HG02798 (cell line): ENCODE results near the gene GSTA1.
"Not testable (repeated sequence)": the region's sequence is repeated elsewhere in the genome, so short reads cannot be mapped to it uniquely, and the experiment has no call there.

Experiments used
- ATAC-seq: cut with Tn5 transposase; IDR thresholded peaks from one replicate; pipeline ENCODE4 v1.9.1; 2021; ENCODE audit warnings: mild to moderate bottlenecking; ENCODE audit not compliant: unreplicated experiment, poor library complexity

The GSTA1 gene

GRCh38 chr6:52803668-52804255, at the start of gene GSTA1:
TSS of gene GSTA1 (minus strand) at chr6:52803816. CDS start at chr6:52799267, 4,549 bp downstream.
- not testable (repeated sequence) for ATAC-seq

DNA sequence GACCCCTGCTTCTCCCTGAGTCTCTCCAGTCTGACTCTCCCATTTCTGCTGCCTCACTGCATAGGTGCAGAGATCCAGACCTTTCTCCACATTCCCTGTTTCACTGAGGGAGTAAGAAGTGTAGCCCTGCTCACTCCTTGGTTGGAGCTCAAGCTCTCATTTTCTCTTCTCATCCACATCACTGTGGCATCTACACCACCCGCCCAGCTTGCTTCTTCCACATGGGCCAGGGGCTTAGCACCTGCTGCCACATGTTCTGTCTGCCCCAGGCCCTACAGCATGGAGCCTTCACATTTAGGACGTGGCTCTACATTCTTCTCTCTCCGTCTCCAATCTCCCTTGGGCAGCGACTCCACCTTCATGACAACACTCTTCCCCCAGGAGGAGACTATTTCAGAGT, 45.5 kb upstream of the GSTA1 start:
- no peak for ATAC-seq

DNA sequence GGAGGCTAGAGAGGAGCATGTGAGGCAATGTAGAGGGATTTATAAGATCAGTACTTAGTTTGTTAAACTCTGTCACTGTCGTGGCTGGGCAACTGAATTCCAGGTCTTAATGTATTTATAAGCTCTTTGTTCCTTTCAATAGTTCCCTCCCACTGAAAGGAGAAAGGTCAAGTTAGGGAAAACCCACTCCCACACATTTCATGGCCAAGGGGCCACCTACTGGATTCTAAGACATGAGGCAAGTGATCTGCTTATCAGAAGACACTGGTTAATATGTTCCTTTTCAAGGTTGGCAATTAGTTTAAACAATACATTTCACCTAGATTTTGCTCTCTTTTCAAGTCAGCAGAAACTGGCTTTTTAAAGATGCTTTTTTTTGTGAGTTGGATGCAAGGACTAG, 42.4 kb upstream of the GSTA1 start:
- ATAC-seq = no peak

- ATAC-seq = no peak
Measured at GRCh38 chr6:52843605-52844004, 40.0 kb upstream of the GSTA1 start.

GRCh38 chr6:52840763-52841585, 37.4 kb upstream of the GSTA1 start, which contains the start of gene GSTA5:
TSS of gene GSTA5 (minus strand) at chr6:52840813.
- no peak for ATAC-seq

DNA sequence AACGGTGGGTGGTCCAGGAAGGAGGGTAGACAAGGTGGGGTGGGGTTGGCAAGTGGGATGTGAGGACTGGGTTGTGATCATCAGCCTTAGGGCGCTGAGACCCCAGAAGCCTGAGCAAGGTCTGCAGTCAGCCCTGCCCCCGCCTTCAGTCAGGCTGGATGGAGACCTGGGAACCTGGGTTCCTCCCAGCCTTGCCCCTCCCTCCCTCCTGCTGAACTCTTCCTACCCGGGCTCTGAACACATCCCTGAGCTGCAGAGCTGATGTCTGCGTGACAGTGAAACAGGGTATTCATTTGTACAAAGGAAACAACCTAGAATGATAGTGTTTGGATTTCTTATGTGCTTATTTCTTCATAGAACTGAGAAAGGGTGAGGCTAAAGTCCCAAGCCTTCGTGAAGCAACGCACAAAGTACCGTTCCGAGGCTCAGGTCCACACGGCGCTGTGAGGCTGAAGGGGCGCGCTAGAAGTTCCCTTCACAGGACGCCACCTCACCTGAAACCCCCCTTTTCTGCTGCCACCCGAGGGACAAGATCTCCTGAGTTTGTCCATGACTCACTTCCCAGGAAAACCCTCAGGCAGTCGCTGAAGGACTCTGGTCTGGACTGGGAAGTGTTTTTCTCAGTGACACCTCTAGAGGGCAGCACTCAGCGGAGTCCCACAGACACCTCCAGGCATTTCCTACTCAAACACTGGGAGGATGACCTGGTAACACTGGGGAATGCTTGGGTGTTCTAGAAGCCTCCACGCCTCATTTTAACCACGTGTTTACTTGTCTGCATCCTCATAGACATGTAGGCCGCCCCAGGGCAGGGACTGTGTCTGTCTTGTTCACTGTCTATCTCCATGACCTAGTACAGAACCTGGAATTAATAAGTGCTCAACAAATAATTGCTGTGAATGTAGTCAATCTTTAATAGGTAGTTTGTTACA, 35.8 kb upstream of the GSTA1 start:
- ATAC-seq = peak; percentile 85

DNA sequence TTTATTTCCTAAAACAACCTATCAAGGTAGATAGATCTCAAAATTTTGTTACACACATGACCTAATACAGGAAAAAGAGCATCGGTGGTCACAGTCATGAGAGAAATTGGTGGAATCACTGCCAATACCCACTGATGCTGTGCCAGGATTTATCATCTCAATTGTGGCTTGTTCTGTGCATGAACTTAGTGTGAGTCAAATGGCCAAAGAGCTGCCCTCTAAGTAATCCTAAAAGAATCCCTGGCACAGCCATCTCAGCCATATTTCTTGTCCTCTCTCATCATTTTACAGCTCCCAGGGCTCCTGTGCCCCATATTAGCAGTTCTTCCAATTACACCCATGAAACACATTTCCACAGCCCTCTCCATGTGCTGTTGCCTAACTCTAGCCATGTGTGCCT, 30.9 kb upstream of the GSTA1 start:
- ATAC-seq = no peak

DNA sequence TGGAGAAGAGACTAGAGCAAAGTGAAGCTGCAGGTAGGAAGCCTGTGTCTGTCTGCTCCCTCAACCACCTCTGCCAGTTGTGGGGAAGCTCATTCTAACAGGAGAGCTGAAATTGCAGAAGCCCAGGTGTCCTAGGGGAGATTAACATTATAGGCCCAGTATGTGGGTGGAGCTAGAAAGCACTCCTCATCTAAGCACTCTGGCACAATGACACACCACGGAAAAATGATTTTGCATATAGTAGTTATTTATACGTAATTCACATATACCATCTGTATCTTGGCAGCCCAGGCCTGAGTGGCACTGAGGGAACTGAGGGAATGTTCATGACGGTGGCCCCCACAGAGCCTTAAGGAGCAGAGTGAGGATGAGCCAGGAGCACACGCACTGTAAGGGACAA, 27.3 kb upstream of the GSTA1 start:
- not testable (repeated sequence) for ATAC-seq

DNA sequence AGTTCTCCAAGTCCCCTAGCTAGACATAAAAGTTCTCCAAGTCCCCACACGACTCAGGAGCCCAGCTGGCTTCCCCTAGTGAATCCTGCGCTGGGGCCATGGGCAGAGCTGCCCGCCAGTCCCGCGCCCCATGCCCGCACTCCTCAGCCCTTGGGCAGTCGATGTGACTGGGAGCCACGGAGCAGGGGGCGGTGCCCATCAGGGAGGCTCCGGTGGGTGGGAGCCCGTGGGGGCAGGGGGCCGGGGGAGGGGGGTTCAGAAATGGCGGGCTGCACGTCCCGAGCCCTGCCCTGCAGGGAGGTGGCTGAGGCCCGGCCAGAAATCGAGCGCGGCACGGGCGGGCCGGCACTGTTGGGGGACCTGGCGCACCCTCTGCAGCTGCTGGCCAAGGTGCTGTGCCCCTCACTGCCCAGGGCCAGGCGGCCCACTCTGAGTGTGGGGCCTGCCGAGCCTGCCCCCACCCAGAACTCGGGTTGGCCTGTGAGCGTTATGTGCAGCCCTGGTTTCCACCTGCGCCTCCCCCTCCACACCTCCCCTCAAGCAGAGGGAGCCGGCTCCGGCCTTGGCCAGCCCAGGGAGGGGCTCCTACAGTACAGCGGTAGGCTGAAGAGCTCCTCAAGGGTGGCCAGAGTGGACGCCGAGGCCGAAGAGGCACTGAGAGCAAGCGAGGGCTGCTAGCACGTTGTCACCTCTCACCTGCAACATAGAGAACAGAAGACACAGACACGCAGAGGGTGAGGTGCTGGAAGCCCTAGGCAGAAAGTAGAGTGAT, 25.6 kb upstream of the GSTA1 start:
- no peak for ATAC-seq

- not testable (repeated sequence) for ATAC-seq
Measured at GRCh38 chr6:52828621-52829020, 25.0 kb upstream of the GSTA1 start.

- ATAC-seq = not testable (repeated sequence)
Measured at GRCh38 chr6:52827073-52827783, 23.6 kb upstream of the GSTA1 start.

GRCh38 chr6:52826513-52826912, 22.9 kb upstream of the GSTA1 start:
- ATAC-seq = no peak

GRCh38 chr6:52825900-52826459, 22.4 kb upstream of the GSTA1 start:
- ATAC-seq = not testable (repeated sequence)

DNA sequence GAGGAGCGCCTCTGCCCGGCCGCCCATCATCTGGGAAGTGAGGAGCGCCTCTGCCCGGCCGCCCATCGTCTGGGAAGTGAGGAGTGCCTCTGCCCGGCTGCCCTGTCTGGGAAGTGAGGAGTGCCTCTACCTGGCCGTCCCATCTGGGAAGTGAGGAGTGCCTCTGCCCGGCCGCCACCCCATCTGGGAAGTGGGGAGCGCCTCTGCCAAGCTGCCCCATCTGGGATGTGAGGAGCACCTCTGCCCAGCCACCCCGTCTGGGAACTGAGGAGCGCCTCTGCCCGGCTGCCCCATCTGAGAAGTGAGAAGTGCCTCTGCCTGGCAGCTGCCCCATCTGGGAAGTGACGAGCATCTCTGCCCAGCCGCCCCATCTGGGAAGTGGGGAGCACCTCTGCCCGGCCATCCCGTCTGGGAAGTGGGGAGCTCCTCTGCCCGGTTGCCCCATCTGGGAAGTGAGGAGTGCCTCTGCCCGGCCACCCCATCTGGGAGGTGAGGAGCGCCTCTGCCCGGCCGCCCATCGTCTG, 21.7 kb upstream of the GSTA1 start:
- not testable (repeated sequence) for ATAC-seq

- no peak for ATAC-seq
Measured at GRCh38 chr6:52821842-52822241, 18.2 kb upstream of the GSTA1 start.

GRCh38 chr6:52820198-52820597, 16.6 kb upstream of the GSTA1 start:
- ATAC-seq = no peak

GRCh38 chr6:52815167-52816092, 11.8 kb upstream of the GSTA1 start:
- peak; percentile 86 for ATAC-seq

DNA sequence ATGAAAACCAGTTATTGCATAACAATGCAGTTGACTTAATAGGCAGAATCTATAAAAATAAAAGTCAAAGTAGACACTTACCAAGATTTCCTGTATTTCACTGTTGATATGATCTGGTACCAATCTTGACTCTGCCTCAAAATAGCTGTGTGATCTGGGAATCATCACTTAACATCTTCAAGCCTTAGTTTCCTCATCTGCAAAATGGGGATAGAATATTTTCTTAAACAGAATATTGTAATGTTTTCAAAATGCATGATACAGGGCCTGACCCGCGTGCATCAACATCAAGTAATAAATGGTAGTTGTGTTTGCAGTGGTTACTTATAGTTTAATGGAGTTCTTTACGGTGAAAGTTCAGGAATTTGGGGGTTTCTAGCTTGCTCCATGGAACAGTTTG, 10.9 kb upstream of the GSTA1 start:
- not testable (repeated sequence) for ATAC-seq
